Measurements from ENCODE around the gene KCNQ5. TPM values are rescaled to one million over a fixed set of nuclear protein-coding genes. Genes with fewer than 3 reads are reported as not detected.

Gene KCNQ5
- total RNA-seq, 1 experiment from 2014 or later = 9.4 TPM

DNA sequence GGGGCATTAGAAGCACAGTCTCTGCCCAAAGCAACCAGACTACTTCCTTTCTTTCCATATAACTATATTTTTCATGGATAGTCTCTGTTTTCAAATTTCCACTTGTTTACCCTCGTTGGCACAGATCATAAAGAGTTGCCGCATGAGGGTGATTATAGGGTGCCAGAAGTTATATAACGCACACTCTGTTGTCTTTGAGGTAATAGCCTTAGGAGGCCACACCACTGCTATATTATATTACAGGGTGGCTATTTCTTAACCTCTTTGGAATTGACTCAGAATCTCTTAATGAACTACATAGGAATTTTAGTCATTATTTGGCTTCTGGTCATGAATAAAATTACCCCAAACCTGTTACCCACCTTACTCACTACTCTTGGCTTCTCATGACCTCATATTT, 43.7 kb downstream of the KCNQ5 start:
- in situ Hi-C loops (cut with HindIII; ENCODE audit: low pct_unique_long_range_greater_than_20kb, low sequenced_read_pairs) (no loop called here), intact Hi-C loops (cut with micrococcal nuclease; ENCODE audit: unreplicated experiment) (no loop called here)
- CTCF ChIA-PET = no interaction called here
- no peaks in the 10 kb centered on the region for H3K27me3 ChIP-seq (ENCODE audit: control insufficient read depth, insufficient read depth, low read length)
- no peak overlapping the region for H3K27ac ChIP-seq (ENCODE audit: low read length)
- ATAC-seq (no peak; the same call in 1 of the 2 replicates), DNase-seq (ENCODE audit: low read depth, low spot score) (no peak)
- POLR2A ChIA-PET = no interaction called here
- H3K4me1 ChIP-seq (ENCODE audit: control insufficient read depth, insufficient read depth, low read length) = no peaks in the 10 kb centered on the region; the same call in 1 of the 2 replicates
- no peaks in the 10 kb centered on the region for H3K36me3 ChIP-seq (ENCODE audit: control insufficient read depth, insufficient read depth, low read length)
- BruUV-seq (replicated peaks) = no TSS peak
- peaks cover 6% of the 10 kb centered on the region; the same call in 1 of the 2 replicates for H3K9me3 ChIP-seq (ENCODE audit: control insufficient read depth, insufficient read depth, low read depth, low read length)
- TF ChIP-seq POLR2AphosphoS5 (IDR thresholded peaks at IDR 0.05; ENCODE audit: low read depth, low read length) (no peak), TCF7L2 (IDR thresholded peaks at IDR 0.05; ENCODE audit: low read depth, low read length) (no peak), SIN3A (IDR thresholded peaks at IDR 0.05; ENCODE audit: borderline replicate concordance, insufficient read depth, low read depth, low read length) (no peak)
- TF ChIP-seq, protein P1, sequence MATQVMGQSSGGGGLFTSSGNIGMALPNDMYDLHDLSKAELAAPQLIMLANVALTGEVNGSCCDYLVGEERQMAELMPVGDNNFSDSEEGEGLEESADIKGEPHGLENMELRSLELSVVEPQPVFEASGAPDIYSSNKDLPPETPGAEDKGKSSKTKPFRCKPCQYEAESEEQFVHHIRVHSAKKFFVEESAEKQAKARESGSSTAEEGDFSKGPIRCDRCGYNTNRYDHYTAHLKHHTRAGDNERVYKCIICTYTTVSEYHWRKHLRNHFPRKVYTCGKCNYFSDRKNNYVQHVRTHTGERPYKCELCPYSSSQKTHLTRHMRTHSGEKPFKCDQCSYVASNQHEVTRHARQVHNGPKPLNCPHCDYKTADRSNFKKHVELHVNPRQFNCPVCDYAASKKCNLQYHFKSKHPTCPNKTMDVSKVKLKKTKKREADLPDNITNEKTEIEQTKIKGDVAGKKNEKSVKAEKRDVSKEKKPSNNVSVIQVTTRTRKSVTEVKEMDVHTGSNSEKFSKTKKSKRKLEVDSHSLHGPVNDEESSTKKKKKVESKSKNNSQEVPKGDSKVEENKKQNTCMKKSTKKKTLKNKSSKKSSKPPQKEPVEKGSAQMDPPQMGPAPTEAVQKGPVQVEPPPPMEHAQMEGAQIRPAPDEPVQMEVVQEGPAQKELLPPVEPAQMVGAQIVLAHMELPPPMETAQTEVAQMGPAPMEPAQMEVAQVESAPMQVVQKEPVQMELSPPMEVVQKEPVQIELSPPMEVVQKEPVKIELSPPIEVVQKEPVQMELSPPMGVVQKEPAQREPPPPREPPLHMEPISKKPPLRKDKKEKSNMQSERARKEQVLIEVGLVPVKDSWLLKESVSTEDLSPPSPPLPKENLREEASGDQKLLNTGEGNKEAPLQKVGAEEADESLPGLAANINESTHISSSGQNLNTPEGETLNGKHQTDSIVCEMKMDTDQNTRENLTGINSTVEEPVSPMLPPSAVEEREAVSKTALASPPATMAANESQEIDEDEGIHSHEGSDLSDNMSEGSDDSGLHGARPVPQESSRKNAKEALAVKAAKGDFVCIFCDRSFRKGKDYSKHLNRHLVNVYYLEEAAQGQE (IDR thresholded peaks at IDR 0.05; ENCODE audit: insufficient read depth in 1 of 2, low read depth in 2 of 2, low read length in 1 of 2) = no peak
- TF ChIP-seq, protein P2, sequence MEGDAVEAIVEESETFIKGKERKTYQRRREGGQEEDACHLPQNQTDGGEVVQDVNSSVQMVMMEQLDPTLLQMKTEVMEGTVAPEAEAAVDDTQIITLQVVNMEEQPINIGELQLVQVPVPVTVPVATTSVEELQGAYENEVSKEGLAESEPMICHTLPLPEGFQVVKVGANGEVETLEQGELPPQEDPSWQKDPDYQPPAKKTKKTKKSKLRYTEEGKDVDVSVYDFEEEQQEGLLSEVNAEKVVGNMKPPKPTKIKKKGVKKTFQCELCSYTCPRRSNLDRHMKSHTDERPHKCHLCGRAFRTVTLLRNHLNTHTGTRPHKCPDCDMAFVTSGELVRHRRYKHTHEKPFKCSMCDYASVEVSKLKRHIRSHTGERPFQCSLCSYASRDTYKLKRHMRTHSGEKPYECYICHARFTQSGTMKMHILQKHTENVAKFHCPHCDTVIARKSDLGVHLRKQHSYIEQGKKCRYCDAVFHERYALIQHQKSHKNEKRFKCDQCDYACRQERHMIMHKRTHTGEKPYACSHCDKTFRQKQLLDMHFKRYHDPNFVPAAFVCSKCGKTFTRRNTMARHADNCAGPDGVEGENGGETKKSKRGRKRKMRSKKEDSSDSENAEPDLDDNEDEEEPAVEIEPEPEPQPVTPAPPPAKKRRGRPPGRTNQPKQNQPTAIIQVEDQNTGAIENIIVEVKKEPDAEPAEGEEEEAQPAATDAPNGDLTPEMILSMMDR (IDR thresholded peaks at IDR 0.05) = no peak
- H3K4me3 ChIP-seq (ENCODE audit: low read depth in 2 of 2, low read length in 2 of 2) = no peak overlapping the region

DNA sequence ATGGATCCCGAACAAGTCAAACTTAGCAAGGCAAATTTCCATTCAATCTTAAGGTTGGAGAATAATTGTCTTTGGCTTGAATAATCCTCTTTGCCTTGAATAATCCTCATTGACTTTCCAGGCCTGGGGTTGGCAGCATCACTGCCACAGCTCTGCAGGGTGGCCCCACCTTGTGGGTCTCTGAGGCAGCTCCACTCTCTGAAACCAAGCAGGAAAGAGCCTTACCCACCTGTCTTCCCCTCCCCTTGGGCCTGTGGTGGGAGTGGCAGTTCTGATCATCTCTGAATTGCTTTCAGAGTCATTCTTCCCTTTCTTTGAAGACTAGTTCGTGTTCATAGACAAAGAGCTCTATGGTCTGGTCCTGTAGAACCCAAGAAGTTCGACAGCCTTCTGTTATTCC, 47.5 kb downstream of the KCNQ5 start:
- Histone ChIP-seq H3K36me3 (ENCODE audit: control insufficient read depth, insufficient read depth, low read length) (no peaks in the 10 kb centered on the region), H3K4me3 (ENCODE audit: low read depth in 2 of 2, low read length in 2 of 2) (no peak overlapping the region), H3K4me1 (ENCODE audit: control insufficient read depth, insufficient read depth, low read length) (no peaks in the 10 kb centered on the region), H3K9me3 (ENCODE audit: control insufficient read depth, insufficient read depth, low read depth, low read length) (peaks cover 6% of the 10 kb centered on the region; the same call in 1 of the 2 replicates), H3K27me3 (ENCODE audit: control insufficient read depth, insufficient read depth, low read length) (no peaks in the 10 kb centered on the region), H3K27ac (ENCODE audit: low read length) (no peak overlapping the region)
- ATAC-seq (no peak), DNase-seq (ENCODE audit: low read depth, low spot score) (no peak)
- POLR2A ChIA-PET = no interaction called here
- no peak for TF ChIP-seq POLR2AphosphoS5 (IDR thresholded peaks at IDR 0.05; ENCODE audit: low read depth, low read length)
- no peak for TF ChIP-seq TCF7L2 (IDR thresholded peaks at IDR 0.05; ENCODE audit: low read depth, low read length)
- TF ChIP-seq, protein P1 (IDR thresholded peaks at IDR 0.05; ENCODE audit: insufficient read depth in 1 of 2, low read depth in 2 of 2, low read length in 1 of 2) = no peak
- no peak for TF ChIP-seq SIN3A (IDR thresholded peaks at IDR 0.05; ENCODE audit: borderline replicate concordance, insufficient read depth, low read depth, low read length)
- TF ChIP-seq, protein P2 (IDR thresholded peaks at IDR 0.05) = no peak
- no TSS peak for BruUV-seq (replicated peaks)
- in situ Hi-C loops (cut with HindIII; ENCODE audit: low pct_unique_long_range_greater_than_20kb, low sequenced_read_pairs) (no loop called here), intact Hi-C loops (cut with micrococcal nuclease; ENCODE audit: unreplicated experiment) (no loop called here)
- CTCF ChIA-PET = no interaction called here

All from Panc1 (cell line).